HG03457 (cell line): ENCODE data around the gene PLEKHA6.
"Not testable (repeated sequence)": the region's sequence is repeated elsewhere in the genome, so short reads cannot be mapped to it uniquely, and the experiment has no call there.

Experiments used
- ATAC-seq: cut with Tn5 transposase; IDR thresholded peaks from one replicate; pipeline ENCODE4 v1.9.1; 2021; ENCODE audit warnings: moderate number of reproducible peaks; ENCODE audit not compliant: unreplicated experiment

The PLEKHA6 gene

DNA sequence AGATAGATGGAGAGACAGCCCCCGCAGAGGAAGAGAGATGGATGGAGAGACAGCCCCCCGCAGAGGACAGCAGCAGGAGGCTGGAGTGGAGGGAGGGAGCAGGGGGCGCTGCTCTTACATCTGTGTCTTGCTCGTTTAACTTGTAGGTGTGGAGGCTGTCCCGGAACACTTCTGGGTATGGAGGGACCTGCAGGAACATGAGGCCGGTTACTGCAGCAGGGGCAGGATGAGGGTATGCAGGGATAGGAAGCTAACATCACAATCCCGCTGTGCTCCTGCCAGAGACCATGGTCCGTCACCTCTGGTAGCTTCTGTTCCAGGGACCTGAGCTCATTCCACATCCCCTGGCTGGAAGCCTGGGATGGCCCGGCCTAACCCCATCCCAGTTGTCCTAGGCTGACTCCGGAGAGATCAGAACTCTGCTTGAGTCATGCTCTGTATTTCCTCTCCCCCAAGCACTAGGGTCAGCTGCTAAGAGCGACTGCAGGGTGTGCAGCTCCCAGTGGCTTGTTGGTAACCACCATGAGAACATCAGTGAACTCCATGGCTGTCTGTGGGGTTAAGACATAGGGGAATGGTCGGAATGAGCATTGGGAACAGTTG, 109.2 kb downstream of the PLEKHA6 start:
- ATAC-seq = no peak

GRCh38 chr1:204249736-204250427, 109.8 kb downstream of the PLEKHA6 start:
- no peak for ATAC-seq

GRCh38 chr1:204248954-204249353, 110.8 kb downstream of the PLEKHA6 start:
- no peak for ATAC-seq

DNA sequence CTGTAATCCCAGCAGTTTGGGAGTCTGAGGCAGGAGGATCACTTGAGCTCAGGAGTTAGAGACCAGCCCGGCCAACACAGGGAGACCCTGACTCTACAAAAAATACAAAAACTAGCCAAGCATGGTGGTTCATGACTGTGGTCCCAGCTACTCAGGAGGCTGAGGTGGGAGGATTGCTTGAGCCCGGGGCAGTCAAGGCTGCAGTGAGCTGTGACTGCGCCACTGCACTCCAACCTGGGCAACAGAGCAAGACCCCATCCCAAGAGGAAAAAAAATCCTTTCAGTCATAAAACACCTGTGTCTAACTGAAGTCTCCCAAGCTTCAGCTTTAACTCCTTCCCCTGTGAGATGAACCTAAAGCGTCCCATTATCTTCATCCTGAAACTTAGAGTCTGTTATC, 112.9 kb downstream of the PLEKHA6 start:
- ATAC-seq = no peak

GRCh38 chr1:204242920-204243319, 116.8 kb downstream of the PLEKHA6 start:
- ATAC-seq = no peak

- ATAC-seq = no peak
These were observed 117.8 kb downstream of the PLEKHA6 start for GRCh38 chr1:204241914-204242313.

DNA sequence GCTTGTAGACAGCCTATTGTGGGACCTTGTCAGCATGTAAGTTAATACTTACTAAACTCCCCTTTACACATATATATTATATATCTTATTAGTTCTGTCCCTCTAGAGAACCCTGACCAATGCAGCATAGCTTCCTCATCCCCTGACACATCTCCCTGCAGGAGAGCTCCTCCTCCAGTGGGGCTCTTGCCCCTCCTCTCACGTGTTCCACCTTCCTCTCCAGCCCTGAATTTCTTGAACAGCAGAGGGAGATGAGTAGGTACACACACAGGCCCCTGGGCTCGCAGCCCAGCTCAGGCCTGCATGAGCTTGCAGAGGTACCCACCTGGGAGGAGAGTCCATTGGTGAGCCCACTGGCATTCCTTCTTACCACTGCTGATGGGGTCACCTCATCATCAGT, 118.7 kb downstream of the PLEKHA6 start:
- ATAC-seq = no peak

DNA sequence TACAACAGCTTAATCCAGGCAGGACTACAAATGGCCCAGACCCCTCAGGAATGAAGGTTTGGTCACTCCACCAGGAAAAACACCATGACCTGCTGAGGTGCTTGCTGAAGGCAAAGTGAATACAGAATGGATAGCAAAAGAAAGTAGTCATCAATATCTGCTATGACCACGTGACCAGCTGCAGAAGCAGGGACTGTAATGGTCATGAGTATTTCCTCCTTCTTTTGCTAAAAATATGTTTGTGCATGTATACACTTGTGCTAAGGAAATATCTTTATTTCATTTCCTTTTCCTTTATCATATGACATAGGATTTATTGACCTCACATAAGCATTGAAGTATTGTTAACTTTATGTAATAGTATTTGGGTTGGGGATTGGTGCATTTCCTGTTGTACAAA, 119.5 kb downstream of the PLEKHA6 start:
- no peak for ATAC-seq

- ATAC-seq = not testable (repeated sequence)
These were observed 120.3 kb downstream of the PLEKHA6 start for GRCh38 chr1:204239401-204239800.

DNA sequence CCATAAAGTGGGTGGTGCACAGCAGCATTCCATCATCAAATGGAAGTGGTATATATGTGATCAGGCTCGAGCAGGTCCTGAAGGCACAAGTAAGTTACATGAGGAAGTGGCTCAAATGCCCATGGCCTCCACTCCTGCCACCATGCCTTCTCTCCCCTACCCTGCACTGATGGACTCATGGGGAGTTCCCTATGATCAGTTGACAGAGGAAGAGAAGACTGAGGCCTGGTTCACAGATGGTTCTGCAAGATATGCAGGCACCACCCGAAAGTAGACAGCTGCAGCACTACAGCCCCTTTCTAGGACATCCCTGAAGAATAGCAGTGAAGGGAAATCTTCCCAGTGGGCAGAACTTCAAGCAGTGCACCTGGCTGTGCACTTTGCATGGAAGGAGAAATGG, 121.2 kb downstream of the PLEKHA6 start:
- ATAC-seq = not testable (repeated sequence)

DNA sequence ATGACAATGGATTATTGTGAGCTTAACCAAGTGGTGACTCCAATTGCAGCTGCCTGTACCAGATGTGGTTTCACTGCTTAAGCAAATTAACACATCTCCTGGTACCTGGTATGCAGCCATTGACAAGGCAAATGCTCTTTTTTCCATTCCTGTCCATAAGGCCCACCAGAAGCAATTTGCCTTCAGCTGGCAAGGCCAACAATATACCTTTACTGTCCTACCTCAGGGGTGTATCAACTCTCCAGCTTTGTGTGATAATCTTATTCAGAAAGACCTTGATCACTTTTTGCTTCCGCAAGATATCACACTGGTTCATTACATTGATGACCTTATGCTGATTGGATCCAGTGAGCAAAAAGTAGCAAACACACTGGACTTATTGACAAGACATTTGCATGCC, 122.2 kb downstream of the PLEKHA6 start:
- ATAC-seq = not testable (repeated sequence)

DNA sequence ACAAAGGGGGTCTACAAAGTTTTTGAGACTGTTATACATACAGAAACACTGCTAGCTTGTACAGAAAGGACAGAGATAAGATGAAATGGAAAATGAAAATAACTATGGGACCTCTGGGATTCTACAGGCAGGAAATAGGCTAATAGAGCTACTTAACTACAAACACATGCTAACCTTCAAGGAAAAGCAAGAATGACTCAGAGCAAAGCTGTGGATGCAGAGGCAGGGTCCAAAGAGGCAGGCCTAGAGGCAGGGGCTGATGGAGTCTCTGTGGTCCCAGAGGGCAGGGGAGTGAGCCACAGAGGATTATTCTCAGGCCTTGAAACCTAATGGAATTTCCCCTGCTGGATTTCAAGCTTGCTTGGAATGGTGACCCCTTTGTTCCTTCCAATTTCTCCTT, 127.2 kb downstream of the PLEKHA6 start:
- ATAC-seq = no peak

GRCh38 chr1:204230211-204230610, 129.5 kb downstream of the PLEKHA6 start:
- ATAC-seq = no peak

DNA sequence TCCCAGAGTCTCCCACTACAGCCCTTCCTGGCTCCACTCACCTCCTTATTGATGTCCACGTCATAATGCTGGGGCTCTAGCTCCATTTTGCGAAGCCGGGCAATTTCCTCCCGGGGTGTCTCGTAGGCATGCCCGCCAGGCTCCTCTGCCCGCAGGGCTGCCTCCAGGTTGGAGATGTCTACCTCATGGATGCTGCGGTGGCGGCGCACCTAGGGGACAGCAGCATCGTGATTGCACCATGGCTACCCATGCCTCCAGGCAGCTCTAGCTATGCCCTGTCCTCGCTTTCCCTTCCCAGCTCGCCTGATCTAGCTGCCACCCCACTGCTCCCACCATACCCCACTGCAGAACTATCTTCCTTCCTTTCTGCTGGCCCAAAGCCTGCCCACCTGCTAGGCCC, 130.8 kb downstream of the PLEKHA6 start:
- no peak for ATAC-seq

- no peak for ATAC-seq
These were observed 131.5 kb downstream of the PLEKHA6 start for GRCh38 chr1:204227996-204228785.

GRCh38 chr1:204227351-204227750, 132.4 kb downstream of the PLEKHA6 start:
- ATAC-seq = no peak

- ATAC-seq = no peak
These were observed 133.6 kb downstream of the PLEKHA6 start for GRCh38 chr1:204225841-204226735.

DNA sequence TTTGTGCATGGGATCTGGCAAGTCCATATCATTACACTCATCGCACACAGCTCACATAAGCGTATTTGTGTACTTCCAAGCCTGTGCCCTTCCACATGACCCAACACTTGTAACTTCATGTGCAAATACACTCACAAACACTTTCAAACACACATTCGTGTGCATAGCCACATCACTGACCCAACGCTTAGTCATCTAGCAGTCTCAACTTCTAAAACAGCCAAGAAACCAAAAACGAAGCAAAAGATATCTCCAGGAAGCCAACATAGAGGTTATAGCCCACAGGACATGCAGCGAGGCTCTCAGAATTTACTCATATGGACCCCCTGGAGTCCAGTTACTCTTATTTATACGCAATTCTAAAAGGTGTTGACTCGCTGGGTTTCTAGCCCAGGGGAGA, 135.1 kb downstream of the PLEKHA6 start:
- ATAC-seq = no peak

- no peak for ATAC-seq
These were observed 136.4 kb downstream of the PLEKHA6 start for GRCh38 chr1:204223129-204223860.

DNA sequence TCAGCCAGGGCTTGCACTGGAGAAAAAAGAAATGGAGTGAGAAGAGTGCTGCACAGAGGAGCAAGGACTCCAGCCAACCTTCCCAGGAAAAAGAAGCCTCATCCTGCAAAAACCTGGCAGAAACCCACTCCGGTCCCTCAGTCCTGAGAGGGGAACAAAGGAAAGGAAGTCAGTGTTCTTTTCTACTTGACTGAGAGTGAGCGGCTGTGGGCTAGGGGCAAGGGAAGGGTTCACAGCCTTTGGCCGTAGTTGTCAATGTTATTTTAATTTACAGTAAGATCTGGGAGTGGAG, 137.0 kb downstream of the PLEKHA6 start:
- no peak for ATAC-seq
